ENCODE data around the gene IL18R1. TPM values are rescaled to one million over a fixed set of nuclear protein-coding genes. Genes with fewer than 3 reads are reported as not detected.

The IL18R1 gene
- total RNA-seq, 1 donor from 2014 or later: 1.3 TPM

Small RNA genes lying within 50 kb of the gene (microRNA-seq; reads per million reads assigned to microRNA genes)
- gene MIR4772 (ENCODE audit: borderline number of aligned reads): not detected

Other genes with a start within 250 kb of the IL18R1 start
- gene IL1R1, start 213.1 kb upstream of the IL18R1 start, total RNA-seq: 20.9 TPM
- gene IL1RL2, start 168.8 kb upstream of the IL18R1 start, total RNA-seq: not detected
- gene IL1RL1, start 44.2 kb upstream of the IL18R1 start, total RNA-seq: 2.5 TPM
- gene IL18RAP, start 67.4 kb downstream of the IL18R1 start, total RNA-seq: 0.99 TPM
- not detected for gene SLC9A4, start 117.4 kb downstream of the IL18R1 start, total RNA-seq